ENCODE results near the gene CCDC9. TPM values are rescaled to one million over a fixed set of nuclear protein-coding genes. Genes with fewer than 3 reads are reported as not detected.
A peak's percentile ranks its signal among the peaks of the same experiment; 100 is the strongest.
"Not testable (repeated sequence)": the region's sequence is repeated elsewhere in the genome, so short reads cannot be mapped to it uniquely, and the experiment has no call there.

The CCDC9 gene
- total RNA-seq, 2 experiments from 2014 or later: 22.4 to 30.6 TPM

DNA sequence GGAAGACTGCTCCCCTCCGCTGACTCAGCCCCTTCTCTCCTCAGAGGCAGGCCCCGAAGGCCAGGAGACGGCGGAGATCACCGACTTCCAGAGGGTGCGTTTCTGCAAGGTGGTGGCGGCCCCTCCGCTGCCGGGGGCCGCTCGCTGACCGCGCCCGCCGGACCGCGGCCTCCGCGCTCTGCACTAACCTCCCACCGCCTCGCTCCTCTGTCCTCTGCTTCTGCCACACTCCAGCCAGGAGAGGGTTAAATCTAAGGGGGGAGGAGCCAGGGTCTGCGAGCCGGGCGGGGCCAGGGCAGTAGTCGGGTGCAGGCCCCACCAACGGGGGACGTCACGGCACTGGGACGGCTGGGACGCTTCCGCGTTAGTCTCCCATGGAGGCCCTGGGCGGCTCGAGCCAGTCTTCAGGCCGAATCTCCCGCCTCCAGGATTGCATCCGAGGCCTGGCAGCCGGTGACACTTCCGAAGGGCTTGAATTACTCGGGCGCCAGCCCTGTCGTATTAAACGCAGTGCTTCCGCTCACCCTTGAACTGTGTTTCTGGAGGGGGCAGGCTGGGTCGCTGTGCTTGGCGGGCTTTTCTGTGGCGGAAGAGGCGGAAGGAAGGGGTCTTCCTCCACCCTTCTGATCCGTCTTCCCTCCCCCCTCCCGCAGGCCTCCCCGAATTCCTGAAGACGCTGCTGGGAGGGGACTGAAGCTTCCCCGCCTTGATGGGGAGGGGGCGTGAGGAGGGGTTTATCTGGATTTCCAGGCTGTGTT lies 17.2 kb downstream of the CCDC9 start:
- Mint-ChIP-seq H3K36me3 (ENCODE audit: low read depth) (peaks cover 22% of the 10 kb centered on the region), H3K27ac (peak overlapping the region; percentile 93), H3K4me1 (peaks cover 22% of the 10 kb centered on the region), H3K27me3 (no peaks in the 10 kb centered on the region), H3K4me3 (peak overlapping the region; percentile 86), H3K9me3 (ENCODE audit: low read depth) (no peaks in the 10 kb centered on the region)
- ChIA-PET CTCF (interaction anchor here (0.6 to 3.7 kb wide), 10 partner anchors 10 to 641 kb away, joined by 3 to 21 read pairs (median 4); partner anchors contain the start of genes CCDC9 and DHX34), POLR2A (interaction anchor here (0.6 to 2.6 kb wide), 12 partner anchors 17 to 485 kb away, joined by 3 to 33 read pairs (median 6); partner anchors contain the start of genes CCDC9, DHX34, SLC1A5 and ZC3H4)
- intact Hi-C loops (cut with DNase I, micrococcal nuclease): loop anchor here (1.0 to 5.0 kb wide), 21 partner anchors 16 to 1814 kb away; partner anchors contain the start of genes ARHGAP35 (in 1 of the 2), BBC3 (in 1 of the 2), DACT3 (in 1 of the 2) and DHX34 (in 1 of the 2)
- peak; percentile 94 for DNase-seq
- peak; percentile 77 for ATAC-seq

DNA sequence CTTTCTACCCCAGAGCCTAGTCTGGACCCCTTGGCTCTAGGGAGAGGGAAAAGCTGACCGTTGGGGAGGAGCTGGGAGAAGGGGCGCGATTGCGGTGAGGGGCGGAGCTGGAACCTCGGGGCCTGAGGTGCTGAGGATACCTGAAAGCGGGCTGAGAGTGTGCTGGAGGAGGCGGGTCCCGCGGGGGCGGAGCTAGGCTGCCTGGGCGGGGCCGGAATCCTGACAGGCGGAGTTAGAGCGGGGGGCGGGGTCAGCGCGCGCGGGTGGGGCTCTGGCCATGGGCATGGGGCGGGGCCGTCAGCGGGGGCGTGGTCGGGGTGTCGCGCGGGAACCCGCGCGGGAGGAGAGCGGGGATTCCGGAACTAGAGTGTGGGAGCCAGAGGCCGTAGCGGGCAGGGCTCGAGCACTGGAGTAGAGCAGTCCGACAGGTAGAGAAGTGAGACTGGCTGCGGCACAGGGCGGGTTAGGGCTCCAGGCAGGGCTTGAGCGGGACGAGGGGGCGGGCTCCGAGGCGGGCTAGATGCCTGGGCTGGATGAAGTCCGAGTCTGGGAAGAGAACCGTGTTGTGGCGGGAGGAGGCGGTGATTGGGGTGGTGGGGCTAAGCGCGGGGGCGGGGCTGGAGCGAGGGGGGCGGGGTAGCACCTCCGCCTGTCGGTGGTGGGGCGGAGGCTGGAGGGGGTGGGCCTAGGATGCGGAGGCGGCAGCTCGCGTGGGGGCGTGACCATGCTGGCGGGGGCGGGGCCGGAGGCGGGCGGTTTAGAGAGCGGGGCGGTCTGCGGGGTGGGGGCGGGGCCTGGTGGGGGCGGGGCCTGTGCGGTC lies 18.0 kb downstream of the CCDC9 start, which contains the start of gene INAFM1:
TSS of gene INAFM1 (plus strand) at position 815 of the 820 bp plus-strand sequence. CDS start 35 bp downstream, outside the sequence.
- DNase-seq: peak; percentile 100
- peaks cover 22% of the 10 kb centered on the region for H3K4me1 Mint-ChIP-seq
- peak within 1 kb of the TSS; percentile 93 for H3K27ac Mint-ChIP-seq
- H3K27me3 Mint-ChIP-seq: no peaks in the 10 kb centered on the region
- POLR2A ChIA-PET: interaction anchor here (0.6 to 2.6 kb wide), 14 partner anchors 17 to 486 kb away, joined by 3 to 33 read pairs (median 5); partner anchors contain the start of genes CCDC9, DHX34, SLC1A5 and ZC3H4
- CTCF ChIA-PET: interaction anchor here (0.6 to 3.7 kb wide), 13 partner anchors 9 to 1407 kb away, joined by 3 to 21 read pairs (median 4); partner anchors contain the start of genes CCDC9 and DHX34
- H3K9me3 Mint-ChIP-seq (ENCODE audit: low read depth): no peaks in the 10 kb centered on the region
- peak; percentile 75 for ATAC-seq
- peaks cover 22% of the 10 kb centered on the region for H3K36me3 Mint-ChIP-seq (ENCODE audit: low read depth)
- peak within 1 kb of the TSS; percentile 86 for H3K4me3 Mint-ChIP-seq
- intact Hi-C loops (cut with DNase I, micrococcal nuclease): loop anchor here (1.0 to 5.0 kb wide), 21 partner anchors 17 to 1813 kb away; partner anchors contain the start of genes ARHGAP35 (in 1 of the 2), BBC3 (in 1 of the 2), DACT3 (in 1 of the 2) and DHX34 (in 1 of the 2)

DNA sequence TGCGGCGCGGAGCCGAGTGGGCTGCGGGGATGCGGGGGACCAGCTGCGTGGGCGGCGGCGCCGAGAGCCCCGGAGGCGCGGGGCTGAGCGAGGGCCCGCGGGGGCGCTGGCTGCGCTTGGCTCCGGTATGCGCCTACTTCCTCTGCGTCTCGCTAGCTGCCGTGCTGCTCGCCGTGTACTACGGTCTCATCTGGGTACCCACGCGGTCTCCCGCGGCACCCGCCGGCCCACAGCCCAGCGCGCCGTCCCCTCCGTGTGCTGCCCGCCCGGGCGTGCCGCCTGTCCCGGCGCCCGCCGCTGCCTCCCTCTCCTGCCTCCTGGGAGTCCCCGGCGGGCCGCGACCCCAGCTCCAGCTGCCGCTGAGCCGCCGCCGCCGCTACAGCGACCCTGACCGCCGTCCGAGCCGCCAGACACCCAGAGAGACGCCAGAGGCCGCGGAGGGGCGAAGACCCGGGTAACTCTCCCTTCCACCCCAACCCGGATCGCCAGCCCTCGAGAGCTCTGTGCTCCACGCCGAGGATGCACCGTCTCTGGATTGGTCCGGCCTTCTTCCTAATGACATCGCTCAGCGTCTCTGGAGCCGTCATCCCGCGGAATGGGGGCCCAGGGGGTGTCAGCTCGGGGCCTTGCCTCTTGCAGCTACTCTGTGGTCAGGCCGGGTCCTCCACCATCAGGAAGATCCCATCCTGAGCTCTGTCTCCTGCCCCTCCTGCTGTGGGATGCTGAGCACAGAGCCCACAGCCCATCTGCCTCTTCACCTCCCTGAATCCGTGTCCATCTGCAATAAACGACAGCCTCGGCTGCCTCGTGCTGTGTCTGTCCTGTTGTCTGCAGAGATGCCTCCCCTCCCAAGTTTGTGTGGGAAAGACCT lies 18.8 kb downstream of the CCDC9 start:
- ChIA-PET POLR2A (interaction anchor here (0.5 to 2.6 kb wide), 7 partner anchors 18 to 196 kb away, joined by 3 to 33 read pairs (median 6); partner anchors contain the start of genes CCDC9 and DHX34), CTCF (interaction anchor here (0.5 to 3.7 kb wide), 9 partner anchors 9 to 560 kb away, joined by 3 to 21 read pairs (median 4); partner anchors contain the start of genes CCDC9 and DHX34)
- peak; percentile 6 for ATAC-seq
- intact Hi-C loops (cut with DNase I, micrococcal nuclease): loop anchor here (1.0 to 5.0 kb wide), 21 partner anchors 18 to 1812 kb away; partner anchors contain the start of genes ARHGAP35 (in 1 of the 2), BBC3 (in 1 of the 2), DACT3 (in 1 of the 2) and DHX34 (in 1 of the 2)
- no peaks in the 10 kb centered on the region for H3K27me3 Mint-ChIP-seq
- H3K36me3 Mint-ChIP-seq (ENCODE audit: low read depth): peaks cover 20% of the 10 kb centered on the region
- H3K4me3 Mint-ChIP-seq: peak overlapping the region; percentile 68
- H3K9me3 Mint-ChIP-seq (ENCODE audit: low read depth): no peaks in the 10 kb centered on the region
- DNase-seq: no peak
- H3K4me1 Mint-ChIP-seq: peaks cover 22% of the 10 kb centered on the region
- H3K27ac Mint-ChIP-seq: peak overlapping the region; percentile 31

DNA sequence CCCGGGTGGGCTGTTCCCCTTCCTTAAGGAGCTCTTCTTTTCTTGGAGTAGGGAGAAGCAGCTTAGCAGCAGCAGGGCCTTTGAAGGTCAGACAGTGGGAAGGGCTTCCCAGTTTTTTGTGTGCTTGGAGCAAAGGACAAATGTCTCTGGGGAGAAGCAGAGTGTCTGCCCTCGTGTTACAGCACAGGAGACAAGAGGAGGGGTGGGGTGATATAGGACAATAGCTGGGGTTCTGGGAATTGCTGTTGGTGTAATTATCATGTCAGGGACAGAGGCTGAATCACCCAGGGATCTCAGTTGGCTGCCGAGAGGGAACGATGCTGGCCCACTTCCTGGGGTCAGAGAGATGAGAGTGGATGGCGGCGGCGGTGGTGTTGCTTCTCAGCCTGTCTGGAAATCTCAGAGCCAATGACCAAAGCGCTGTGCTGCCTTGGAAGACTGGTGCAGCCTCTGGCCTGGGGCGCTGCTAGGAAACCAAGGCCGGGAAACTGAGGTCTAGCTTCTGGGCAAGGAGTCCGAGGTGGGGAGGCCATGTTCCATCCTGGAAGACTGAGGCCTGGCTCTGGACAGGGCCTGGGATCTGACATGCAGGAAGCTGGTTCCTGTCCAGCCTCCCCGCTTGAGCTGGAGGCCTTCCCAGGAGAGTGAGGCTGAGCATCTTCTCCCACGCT lies 19.6 kb downstream of the CCDC9 start:
- Mint-ChIP-seq H3K27ac (peak overlapping the region; percentile 31), H3K4me1 (peaks cover 22% of the 10 kb centered on the region), H3K36me3 (ENCODE audit: low read depth) (peaks cover 17% of the 10 kb centered on the region), H3K27me3 (no peaks in the 10 kb centered on the region), H3K4me3 (peak overlapping the region; percentile 68), H3K9me3 (ENCODE audit: low read depth) (no peaks in the 10 kb centered on the region)
- ChIA-PET CTCF (interaction anchor here (0.5 to 3.7 kb wide), 8 partner anchors 14 to 559 kb away, joined by 3 to 21 read pairs (median 4); partner anchors contain the start of genes CCDC9 and DHX34), POLR2A (interaction anchor here (0.5 to 2.6 kb wide), 6 partner anchors 19 to 424 kb away, joined by 3 to 33 read pairs (median 5); partner anchors contain the start of gene CCDC9)
- ATAC-seq: no peak
- no peak for DNase-seq
- intact Hi-C loops (cut with DNase I, micrococcal nuclease): loop anchor here in 1 of 2 experiments (2.0 kb wide), 1 partner anchor 615 kb away; the partner anchor contains the start of gene DACT3

DNA sequence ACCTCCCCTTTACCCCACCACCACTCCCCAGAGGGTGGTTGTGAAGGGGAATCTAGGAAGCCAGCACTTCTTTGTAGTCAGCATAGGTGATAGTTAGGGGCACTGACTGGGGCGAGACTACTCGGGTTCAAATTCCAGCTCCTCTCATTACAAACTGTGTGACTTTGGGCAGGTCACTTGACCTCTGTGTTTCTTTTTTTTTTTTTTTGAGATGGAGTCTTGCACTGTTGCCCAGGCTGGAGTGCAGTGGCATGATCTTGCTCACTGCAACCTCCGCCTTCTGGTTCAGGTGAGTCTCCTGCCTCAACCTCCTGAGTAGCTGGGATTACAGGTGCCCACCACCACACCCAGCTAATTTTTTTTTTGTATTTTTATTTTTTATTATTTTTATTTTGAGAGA lies 20.2 kb downstream of the CCDC9 start:
- ChIA-PET POLR2A (interaction anchor here (0.6 kb wide), 1 partner anchor 152 kb away, joined by 5 read pairs; no protein-coding TSS in a partner anchor), CTCF (interaction anchor here (1.1 to 3.7 kb wide), 5 partner anchors 15 to 152 kb away, joined by 3 to 21 read pairs (median 9); partner anchors contain the start of gene CCDC9)
- H3K27me3 Mint-ChIP-seq; DNase-seq; H3K9me3 Mint-ChIP-seq (ENCODE audit: low read depth); H3K27ac Mint-ChIP-seq; H3K4me3 Mint-ChIP-seq; intact Hi-C loops (cut with DNase I, micrococcal nuclease); ATAC-seq: not testable (repeated sequence)
- peaks cover 22% of the 10 kb centered on the region for H3K4me1 Mint-ChIP-seq
- peaks cover 14% of the 10 kb centered on the region for H3K36me3 Mint-ChIP-seq (ENCODE audit: low read depth)

DNA sequence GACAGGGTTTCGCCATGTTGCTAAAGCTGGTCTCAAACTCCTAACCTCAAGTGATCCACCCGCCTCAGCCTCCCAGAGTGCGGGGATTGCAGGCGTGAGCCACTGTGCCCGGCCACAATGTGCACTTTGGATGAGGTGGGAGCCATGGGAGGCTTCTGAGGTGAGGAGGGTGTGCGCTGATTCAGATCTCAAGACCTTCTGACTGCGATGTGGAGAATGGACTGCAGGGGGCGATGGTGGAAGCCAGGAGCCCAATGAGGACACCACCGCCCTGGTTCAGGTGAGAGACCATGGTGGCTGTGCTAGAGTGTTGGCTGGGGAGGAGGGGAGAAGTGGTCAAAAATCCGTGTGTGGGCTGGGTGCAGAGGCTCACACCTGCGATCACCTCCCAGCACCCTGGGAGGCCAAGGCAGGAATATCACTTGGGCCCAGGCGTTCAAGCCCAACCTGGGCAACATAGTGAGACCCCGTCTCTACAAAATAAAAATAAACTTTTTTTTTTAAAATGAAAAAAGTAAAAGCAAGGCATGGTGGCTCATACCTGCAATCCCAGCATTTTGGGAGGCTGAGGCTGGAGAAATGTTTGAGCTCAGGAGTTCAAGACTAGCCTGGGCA lies 24.0 kb downstream of the CCDC9 start:
- CTCF ChIA-PET: interaction anchor here (0.6 kb wide), 1 partner anchor 102 kb away, joined by 4 read pairs; no protein-coding TSS in a partner anchor
- peak; percentile 74 for ATAC-seq

DNA sequence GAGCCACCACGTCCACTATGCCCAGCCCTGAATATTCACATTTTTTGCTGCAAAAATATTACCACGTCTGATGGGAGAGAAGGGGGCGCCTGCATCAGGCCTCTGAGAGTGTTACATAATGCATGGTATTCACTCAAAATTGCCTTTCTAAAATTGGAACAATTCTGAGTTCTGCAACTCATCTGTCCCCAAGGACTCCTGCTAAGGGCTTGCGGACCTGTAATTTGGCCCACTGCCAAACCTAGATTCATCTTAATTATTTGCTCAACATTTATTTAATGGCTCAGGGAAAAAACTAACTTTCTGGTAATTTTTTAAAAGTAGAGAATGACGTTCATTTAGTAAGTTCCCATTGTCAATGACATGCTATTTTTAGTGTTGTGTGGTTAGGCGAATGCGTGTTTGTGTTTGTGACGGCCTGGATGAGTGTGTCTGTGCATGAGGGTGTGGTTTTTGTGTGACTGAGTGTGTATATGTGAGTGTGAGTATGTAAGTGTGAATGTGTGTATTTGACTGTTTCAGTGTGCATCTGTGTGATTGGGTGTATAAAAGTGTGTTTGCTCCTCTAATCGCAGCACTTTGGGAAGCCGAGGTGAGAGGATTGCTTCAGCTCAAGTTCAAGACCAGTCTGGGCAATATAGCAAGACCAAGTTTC lies 27.2 kb downstream of the CCDC9 start:
- no peak for ATAC-seq
- CTCF ChIA-PET: interaction anchor here (0.7 to 1.1 kb wide), 3 partner anchors 9 to 266 kb away, joined by 3 to 4 read pairs (median 3); partner anchors contain the start of gene INAFM1
- Mint-ChIP-seq H3K27ac (no peak overlapping the region), H3K4me1 (peaks cover 3% of the 10 kb centered on the region), H3K9me3 (ENCODE audit: low read depth) (no peaks in the 10 kb centered on the region), H3K36me3 (ENCODE audit: low read depth) (no peaks in the 10 kb centered on the region), H3K4me3 (no peak overlapping the region), H3K27me3 (no peaks in the 10 kb centered on the region)
- DNase-seq: no peak
- POLR2A ChIA-PET: no interaction called here
- intact Hi-C loops (cut with DNase I, micrococcal nuclease): loop anchor here in 1 of 2 experiments (5.0 kb wide), 2 partner anchors 109 to 424 kb away; no protein-coding TSS in a partner anchor

More for the DNA sequence above, 24.0 kb downstream of the CCDC9 start:
- Mint-ChIP-seq H3K9me3 (ENCODE audit: low read depth) (no peaks in the 10 kb centered on the region), H3K27me3 (no peaks in the 10 kb centered on the region), H3K4me3 (no peak overlapping the region), H3K4me1 (peaks cover 11% of the 10 kb centered on the region), H3K36me3 (ENCODE audit: low read depth) (peaks cover 9% of the 10 kb centered on the region), H3K27ac (no peak overlapping the region)
- DNase-seq: peak; percentile 81
- POLR2A ChIA-PET: no interaction called here
- intact Hi-C loops (cut with DNase I, micrococcal nuclease): loop anchor here in 1 of 2 experiments (5.0 kb wide), 2 partner anchors 112 to 427 kb away; no protein-coding TSS in a partner anchor

DNA sequence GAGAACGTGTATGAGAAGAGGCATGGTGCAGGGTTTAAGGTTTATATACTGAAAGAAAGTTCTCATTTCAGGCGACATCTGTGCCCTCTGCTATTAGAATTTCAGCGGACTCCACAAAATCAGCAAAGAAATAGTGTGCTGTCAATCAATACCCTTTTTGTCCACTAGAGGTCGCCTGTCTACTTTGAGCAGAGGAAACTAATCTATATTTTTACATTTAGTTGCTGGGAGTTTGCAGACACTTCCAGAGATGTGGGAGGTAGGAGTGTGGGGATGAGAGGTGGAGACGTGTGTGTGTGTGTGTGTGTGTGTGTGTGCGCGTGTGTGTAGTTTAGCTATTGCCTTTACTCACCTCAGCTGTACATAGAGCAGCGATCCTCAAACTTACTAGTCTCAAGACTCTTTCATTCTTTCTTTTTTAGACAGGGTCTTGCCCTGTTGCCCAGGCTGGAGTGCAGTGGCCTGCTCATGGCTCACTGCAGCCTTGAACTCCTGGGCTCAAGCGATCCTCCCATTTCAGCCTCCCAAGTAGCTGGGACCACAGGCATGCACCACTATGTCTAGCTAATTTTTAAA lies 28.1 kb downstream of the CCDC9 start:
- ChIA-PET POLR2A (no interaction called here), CTCF (interaction anchor here (0.7 to 1.7 kb wide), 15 partner anchors 10 to 265 kb away, joined by 3 to 8 read pairs (median 4); partner anchors contain the start of genes CCDC9, INAFM1 and NAPA)
- no peaks in the 10 kb centered on the region for H3K36me3 Mint-ChIP-seq (ENCODE audit: low read depth)
- no peak for ATAC-seq
- H3K4me1 Mint-ChIP-seq: peaks cover 5% of the 10 kb centered on the region
- no peaks in the 10 kb centered on the region for H3K27me3 Mint-ChIP-seq
- no peak overlapping the region for H3K27ac Mint-ChIP-seq
- no peaks in the 10 kb centered on the region for H3K9me3 Mint-ChIP-seq (ENCODE audit: low read depth)
- no peak overlapping the region for H3K4me3 Mint-ChIP-seq
- DNase-seq: peak; percentile 45
- intact Hi-C loops (cut with DNase I, micrococcal nuclease): loop anchor here in 1 of 2 experiments (5.0 kb wide), 2 partner anchors 108 to 423 kb away; no protein-coding TSS in a partner anchor

All from activated CD4-positive, alpha-beta T cell treated with anti-CD3 and anti-CD28 coated beads for 36 hours (primary cell).